GM13977 (cell line): ENCODE measurements around the gene C1orf159.
A peak's percentile ranks its signal among the peaks of the same experiment; 100 is the strongest.
"Not testable (repeated sequence)": the region's sequence is repeated elsewhere in the genome, so short reads cannot be mapped to it uniquely, and the experiment has no call there.

Experiments
- DNase-seq: peaks from one replicate; pipeline ENCODE4 v3.0.0; 2012; ENCODE audit warnings: low spot score
- CTCF ChIP-seq: IDR thresholded peaks from 2 replicates; pipeline ENCODE4 v1.5.1; 2012; ENCODE audit warnings: mild to moderate bottlenecking, control low read depth; ENCODE audit not compliant: insufficient read depth; ENCODE audit errors: extremely low read depth, missing control alignments
- in situ Hi-C: fragments of 300-500 bp; cut with MboI; formaldehyde crosslinking; loops from one replicate; pipeline ENCODE4 v1.12.0; 2022; ENCODE audit warnings: low sequenced_read_pairs, low pct_unique_long_range_greater_than_20kb, mixed read lengths, inconsistent platforms; ENCODE audit not compliant: unreplicated experiment

The C1orf159 gene

GRCh38 chr1:1061682-1062345 is 54.1 kb downstream of the C1orf159 start:
- no peak for DNase-seq
- in situ Hi-C loops, result no loop called here

GRCh38 chr1:1060281-1061000 is 55.4 kb downstream of the C1orf159 start:
- TF ChIP-seq CTCF, result no peak
- no peak for DNase-seq
- in situ Hi-C loops, result no loop called here

More at GRCh38 chr1:1061682-1062345, 54.1 kb downstream of the C1orf159 start:
- no peak for TF ChIP-seq CTCF

GRCh38 chr1:1059494-1060280 is 56.2 kb downstream of the C1orf159 start:
- DNase-seq, result peak; percentile 99
- in situ Hi-C loops, result no loop called here
- TF ChIP-seq CTCF, result no peak

GRCh38 chr1:1058921-1059493 is 56.9 kb downstream of the C1orf159 start:
- peak; percentile 53 for TF ChIP-seq CTCF
- in situ Hi-C loops, result no loop called here
- DNase-seq, result no peak

GRCh38 chr1:1058088-1058905 is 57.6 kb downstream of the C1orf159 start:
- TF ChIP-seq CTCF, result no peak
- in situ Hi-C loops, result no loop called here
- DNase-seq, result no peak

GRCh38 chr1:1057769-1058087 is 58.2 kb downstream of the C1orf159 start:
- in situ Hi-C loops, DNase-seq: not testable (repeated sequence)
